Measurements from ENCODE around the gene ADAMTS18.

DNA sequence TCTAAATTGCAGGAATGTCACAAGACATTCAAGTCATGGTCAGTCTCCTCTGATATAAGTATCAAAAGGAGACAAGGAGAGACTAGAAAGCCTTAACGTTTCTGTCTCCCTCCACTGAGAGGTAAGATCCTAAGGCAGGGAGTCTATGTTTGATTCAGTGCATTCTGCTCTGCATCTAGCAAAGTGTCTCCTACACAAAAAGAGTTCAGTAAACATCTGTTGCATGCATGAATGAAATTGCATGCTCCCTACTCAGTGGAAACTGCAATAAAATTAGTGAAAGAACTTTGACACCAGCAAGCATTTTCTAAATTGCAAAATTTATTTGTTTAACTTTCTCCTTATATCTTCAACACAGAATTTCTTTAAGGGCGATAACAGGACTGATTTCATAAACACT is 111.1 kb downstream of the ADAMTS18 start:
- TF ChIP-seq SIN3A (IDR thresholded peaks at IDR 0.05; ENCODE audit: borderline replicate concordance, insufficient read depth, low read length) (no peak), REST (IDR thresholded peaks at IDR 0.05; ENCODE audit: insufficient read depth in 1 of 2, low read depth in 2 of 2, low read length in 2 of 2) (no peak), POLR2AphosphoS5 (IDR thresholded peaks at IDR 0.05; ENCODE audit: low read depth, low read length) (no peak), TAF1 (IDR thresholded peaks at IDR 0.05; ENCODE audit: borderline replicate concordance, insufficient read depth, low read length) (no peak), FOXP2 (optimal IDR thresholded peaks at IDR 0.05; ENCODE audit: borderline replicate concordance, extremely low read depth, extremely low read length, insufficient read depth) (no peak)
